Measurements from ENCODE around the gene CPB1.

DNA sequence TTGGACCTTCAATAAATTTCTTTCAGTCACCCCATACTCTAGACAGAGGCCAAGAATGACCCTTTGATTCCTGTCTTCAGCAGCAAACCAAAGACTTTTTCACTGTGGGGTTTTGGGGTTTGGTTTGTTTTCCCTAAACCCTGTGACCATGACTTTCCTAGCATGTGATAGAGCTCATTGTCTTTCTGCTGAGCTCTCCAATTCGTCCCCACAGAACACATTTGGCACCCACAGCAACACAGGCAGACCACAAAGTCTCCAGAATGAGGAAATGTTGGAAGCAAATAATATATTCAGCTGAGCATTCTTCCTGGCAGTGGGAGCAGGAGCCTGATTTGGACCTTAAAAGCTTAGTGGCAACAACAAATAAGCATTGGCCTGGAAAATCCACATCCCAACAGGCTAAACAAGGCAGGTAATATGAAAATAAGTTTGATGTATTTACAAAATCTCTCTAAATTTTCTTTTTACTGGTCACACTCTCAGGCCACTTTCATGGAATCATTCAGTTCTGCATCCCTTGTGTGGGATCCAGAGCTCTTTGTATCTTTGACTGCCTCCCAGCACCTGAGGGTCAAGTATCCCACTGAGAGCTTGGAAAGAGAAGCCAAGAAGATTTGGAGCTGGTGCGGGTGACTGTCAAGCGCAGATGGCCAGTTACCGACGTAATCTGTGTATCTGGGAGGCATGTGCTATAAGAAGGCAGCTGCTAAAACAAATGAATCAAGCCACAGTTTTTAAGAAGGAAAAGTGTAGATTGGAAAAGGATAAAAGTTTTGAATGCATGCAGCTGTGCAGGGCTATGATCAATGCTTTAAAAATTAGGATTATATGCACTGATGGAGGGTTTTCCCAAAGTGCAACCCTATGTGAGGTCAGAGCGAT is 36.5 kb upstream of the CPB1 start:
- TF ChIP-seq, protein P1, sequence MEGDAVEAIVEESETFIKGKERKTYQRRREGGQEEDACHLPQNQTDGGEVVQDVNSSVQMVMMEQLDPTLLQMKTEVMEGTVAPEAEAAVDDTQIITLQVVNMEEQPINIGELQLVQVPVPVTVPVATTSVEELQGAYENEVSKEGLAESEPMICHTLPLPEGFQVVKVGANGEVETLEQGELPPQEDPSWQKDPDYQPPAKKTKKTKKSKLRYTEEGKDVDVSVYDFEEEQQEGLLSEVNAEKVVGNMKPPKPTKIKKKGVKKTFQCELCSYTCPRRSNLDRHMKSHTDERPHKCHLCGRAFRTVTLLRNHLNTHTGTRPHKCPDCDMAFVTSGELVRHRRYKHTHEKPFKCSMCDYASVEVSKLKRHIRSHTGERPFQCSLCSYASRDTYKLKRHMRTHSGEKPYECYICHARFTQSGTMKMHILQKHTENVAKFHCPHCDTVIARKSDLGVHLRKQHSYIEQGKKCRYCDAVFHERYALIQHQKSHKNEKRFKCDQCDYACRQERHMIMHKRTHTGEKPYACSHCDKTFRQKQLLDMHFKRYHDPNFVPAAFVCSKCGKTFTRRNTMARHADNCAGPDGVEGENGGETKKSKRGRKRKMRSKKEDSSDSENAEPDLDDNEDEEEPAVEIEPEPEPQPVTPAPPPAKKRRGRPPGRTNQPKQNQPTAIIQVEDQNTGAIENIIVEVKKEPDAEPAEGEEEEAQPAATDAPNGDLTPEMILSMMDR (tag by site-specific recombination; IDR thresholded peaks at IDR 0.05) = no peak
- TF ChIP-seq, protein P2, sequence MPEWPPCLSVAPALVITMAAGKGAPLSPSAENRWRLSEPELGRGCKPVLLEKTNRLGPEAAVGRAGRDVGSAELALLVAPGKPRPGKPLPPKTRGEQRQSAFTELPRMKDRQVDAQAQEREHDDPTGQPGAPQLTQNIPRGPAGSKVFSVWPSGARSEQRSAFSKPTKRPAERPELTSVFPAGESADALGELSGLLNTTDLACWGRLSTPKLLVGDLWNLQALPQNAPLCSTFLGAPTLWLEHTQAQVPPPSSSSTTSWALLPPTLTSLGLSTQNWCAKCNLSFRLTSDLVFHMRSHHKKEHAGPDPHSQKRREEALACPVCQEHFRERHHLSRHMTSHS (tag by site-specific recombination; IDR thresholded peaks at IDR 0.05) = no peak
- no peak for TF ChIP-seq OVOL3 (tag by site-specific recombination; IDR thresholded peaks at IDR 0.05)
- TF ChIP-seq GFI1B (tag by site-specific recombination; IDR thresholded peaks at IDR 0.05) = no peak
- no peak for TF ChIP-seq ZBTB1 (tag by site-specific recombination; IDR thresholded peaks at IDR 0.05)
- TF ChIP-seq SETDB1 (IDR thresholded peaks at IDR 0.05; ENCODE audit: insufficient read length, low read length) = no peak
- no peak for TF ChIP-seq ZNF121 (tag by site-specific recombination; IDR thresholded peaks at IDR 0.05)
